Skin of body (tissue), 2 donors: ENCODE data around the gene CCDC34. TPM values are rescaled to one million over a fixed set of nuclear protein-coding genes. Genes with fewer than 3 reads are reported as not detected.

Experiments
- DNase-seq: peaks from one replicate; lab custom pipeline; 2025; lab: John Stamatoyannopoulos, UW
- total RNA-seq: library from RNA; depleted of rRNA; stranded (reverse); fragments of >200 nt; gene quantifications from one replicate; pipeline ENCODE4 v1.2.3, GENCODE V29; 2014

Gene CCDC34
- 12.1 TPM for total RNA-seq

- DNase-seq: peak; percentile 87
Measured at GRCh38 chr11:27362749-27363575, at the start of gene CCDC34. Gene CCDC34, minus strand, starts transcription at chr11:27363215. Its CDS starts 21 bp downstream, at chr11:27363194.

- DNase-seq: no peak
Measured at GRCh38 chr11:27412192-27412691, 49.2 kb upstream of the CCDC34 start.

- no peak for DNase-seq
Measured at GRCh38 chr11:27411328-27411727, 48.3 kb upstream of the CCDC34 start.

GRCh38 chr11:27410272-27410671 is 47.3 kb upstream of the CCDC34 start:
- DNase-seq: no peak

GRCh38 chr11:27409742-27410141 is 46.7 kb upstream of the CCDC34 start:
- DNase-seq: no peak

- DNase-seq: no peak
Measured at GRCh38 chr11:27409049-27409448, 46.0 kb upstream of the CCDC34 start.

- DNase-seq: no peak
Measured at GRCh38 chr11:27408246-27408800, 45.3 kb upstream of the CCDC34 start.

GRCh38 chr11:27406498-27407354 is 43.7 kb upstream of the CCDC34 start:
- DNase-seq: no peak

- DNase-seq: no peak
Measured at GRCh38 chr11:27405134-27405533, 42.1 kb upstream of the CCDC34 start.

- no peak for DNase-seq
Measured at GRCh38 chr11:27404427-27404826, 41.4 kb upstream of the CCDC34 start.

GRCh38 chr11:27403195-27403594 is 40.2 kb upstream of the CCDC34 start:
- DNase-seq: no peak

GRCh38 chr11:27402450-27402849 is 39.4 kb upstream of the CCDC34 start:
- DNase-seq: no peak

GRCh38 chr11:27401833-27402316 is 38.9 kb upstream of the CCDC34 start:
- no peak for DNase-seq

- DNase-seq: no peak
Measured at GRCh38 chr11:27401280-27401832, 38.3 kb upstream of the CCDC34 start.

GRCh38 chr11:27398400-27398770 is 35.4 kb upstream of the CCDC34 start:
- DNase-seq: no peak

- no peak for DNase-seq
Measured at GRCh38 chr11:27397624-27398399, 34.8 kb upstream of the CCDC34 start.

- DNase-seq: no peak
Measured at GRCh38 chr11:27396259-27396839, 33.3 kb upstream of the CCDC34 start.

GRCh38 chr11:27395556-27396258 is 32.7 kb upstream of the CCDC34 start:
- no peak for DNase-seq

GRCh38 chr11:27394781-27395228 is 31.8 kb upstream of the CCDC34 start:
- no peak for DNase-seq
